GM19395 (cell line): ENCODE results near the gene VSIG8.

ENCODE experiments used
- ATAC-seq: cut with Tn5 transposase; IDR thresholded peaks from one replicate; pipeline ENCODE4 v1.9.1; 2021; ENCODE audit warnings: mild to moderate bottlenecking, moderate library complexity; ENCODE audit not compliant: unreplicated experiment

Gene VSIG8

DNA sequence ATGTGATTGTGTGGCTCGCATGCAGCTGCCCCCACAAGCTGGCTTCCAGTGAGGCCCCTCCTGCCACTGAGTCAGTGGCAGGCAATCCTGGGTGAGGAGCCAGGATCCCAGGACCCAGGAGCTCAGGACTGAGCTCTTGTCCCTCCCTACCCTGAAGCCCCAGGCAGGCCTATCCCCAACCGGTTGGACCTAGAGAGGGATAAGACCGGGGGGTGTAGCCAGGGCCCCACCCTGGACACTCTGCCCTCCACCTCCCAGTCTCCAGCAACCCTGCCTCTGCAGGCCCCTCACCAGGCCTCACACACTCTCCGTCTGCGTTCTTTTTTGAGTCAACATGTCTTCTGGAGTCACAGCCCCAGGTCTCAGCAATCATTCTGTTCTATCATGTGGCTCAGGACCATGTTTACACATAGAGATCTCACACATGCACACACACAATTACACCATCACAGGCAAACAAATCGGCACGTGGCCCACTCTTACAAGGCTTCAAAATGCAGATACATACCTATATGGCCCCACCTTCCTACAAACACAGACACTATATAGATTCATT, 2.6 kb downstream of the VSIG8 start:
- ATAC-seq: no peak

DNA sequence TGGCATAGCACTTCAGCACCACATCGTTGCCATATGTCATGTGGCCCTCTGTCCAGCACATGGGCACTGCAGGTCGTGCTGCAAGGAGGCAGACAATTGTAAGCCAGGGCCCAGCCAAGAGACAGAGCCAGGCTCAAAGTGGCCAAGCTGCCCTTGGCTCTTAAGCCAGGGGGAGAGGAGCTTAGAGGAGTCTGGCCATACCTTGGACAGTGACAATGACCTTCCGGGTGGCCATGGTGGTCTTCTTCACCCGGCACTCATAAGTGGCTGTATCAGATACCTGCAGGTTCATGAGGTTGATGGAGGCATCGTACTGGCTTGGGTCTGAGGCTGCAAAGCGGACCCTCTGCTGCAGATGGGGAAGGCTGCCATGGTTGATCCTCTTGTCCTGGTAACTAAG, 4.6 kb downstream of the VSIG8 start:
- ATAC-seq: no peak

DNA sequence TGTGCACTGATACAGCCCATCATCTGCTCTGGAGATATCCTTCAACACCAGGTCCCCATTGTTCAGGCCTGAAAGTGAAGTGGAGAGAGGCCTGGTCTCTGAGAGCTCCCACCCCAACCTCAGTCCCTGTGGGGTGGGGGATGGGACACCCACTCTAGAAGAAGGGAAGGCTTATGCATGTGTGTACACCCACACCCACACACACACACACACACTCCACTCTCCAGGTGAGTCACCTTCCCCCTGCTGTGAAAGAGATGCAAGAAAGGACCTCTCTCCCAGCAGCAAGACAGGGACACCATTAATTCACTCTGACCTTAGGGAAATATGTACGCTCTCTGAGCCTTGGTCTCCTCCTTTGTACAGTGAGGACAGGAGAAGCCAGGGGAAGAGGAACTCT, 5.9 kb downstream of the VSIG8 start:
- ATAC-seq: no peak

DNA sequence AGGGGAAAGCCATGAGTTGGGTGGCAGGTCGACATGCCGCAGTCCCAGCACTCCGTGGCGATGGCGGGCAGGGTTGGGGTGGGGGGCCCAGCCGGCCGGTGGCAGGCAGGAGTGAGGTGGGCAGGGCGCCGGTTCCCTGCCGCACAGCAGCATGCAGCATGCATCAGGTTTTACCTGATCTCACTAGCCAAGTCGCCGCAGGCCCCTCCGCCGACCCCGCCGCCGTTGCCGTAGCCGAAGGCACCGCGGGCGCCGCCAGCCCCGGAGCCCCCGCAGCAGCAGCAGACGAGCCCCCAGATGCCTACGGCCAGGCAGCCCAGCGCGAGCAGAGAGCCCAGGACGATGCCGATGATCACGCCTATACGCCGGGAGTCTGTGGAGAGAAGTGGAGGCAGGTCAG, 6.7 kb downstream of the VSIG8 start:
- no peak for ATAC-seq

DNA sequence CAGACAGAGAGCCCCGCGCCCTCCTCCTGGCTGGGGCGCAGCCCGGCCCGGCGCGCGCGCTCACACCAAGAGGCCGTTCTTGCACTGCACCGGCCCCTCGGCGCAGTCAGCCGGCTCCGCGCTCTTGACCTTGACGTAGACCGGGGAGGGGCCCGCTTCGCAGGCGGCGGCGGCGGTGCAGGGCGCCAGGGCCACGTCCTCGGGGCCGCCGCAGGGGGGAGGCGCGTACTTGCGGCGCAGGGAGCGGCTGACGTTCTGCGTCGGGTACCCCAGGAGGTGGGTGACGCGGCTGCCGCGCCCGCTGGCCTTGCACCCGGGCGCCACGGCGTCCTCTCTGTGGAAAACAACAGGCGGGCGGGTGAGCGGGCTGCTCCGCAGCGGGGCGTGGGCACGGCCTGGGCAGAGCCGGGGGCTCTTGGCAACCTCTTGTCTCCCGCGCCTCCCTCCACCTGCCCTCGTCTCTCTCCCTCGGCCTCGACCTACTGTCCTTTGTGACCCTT, 7.7 kb downstream of the VSIG8 start:
- peak; percentile 89 for ATAC-seq

DNA sequence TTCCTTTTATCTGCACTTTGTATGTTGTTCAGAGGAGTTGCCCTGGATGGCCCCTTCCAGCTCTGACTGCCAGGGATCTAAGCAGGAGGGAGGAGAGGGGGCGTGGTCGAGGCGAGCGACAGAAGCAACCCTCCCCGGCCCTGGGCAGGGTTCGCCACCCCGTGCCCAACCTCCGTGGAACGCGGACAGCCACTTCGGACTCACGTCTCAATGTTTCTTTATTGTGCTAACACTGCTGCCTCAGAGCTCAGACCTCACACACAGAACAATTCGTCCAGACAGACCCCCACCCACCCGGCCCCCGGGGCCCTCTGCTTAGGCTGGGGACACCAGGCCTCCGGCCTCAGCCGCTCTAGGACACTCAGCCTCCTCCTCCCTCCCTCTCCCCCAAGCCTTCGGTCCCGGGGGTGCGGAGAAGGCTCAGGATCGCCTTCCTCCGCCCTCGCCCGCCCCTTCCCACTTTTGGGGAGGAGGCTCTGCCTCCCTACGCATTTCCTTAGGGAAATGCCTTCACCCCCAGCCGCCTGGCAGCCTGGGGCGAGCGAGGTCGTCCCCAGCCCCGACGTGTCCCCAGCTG, 8.3 kb downstream of the VSIG8 start:
- no peak for ATAC-seq

DNA sequence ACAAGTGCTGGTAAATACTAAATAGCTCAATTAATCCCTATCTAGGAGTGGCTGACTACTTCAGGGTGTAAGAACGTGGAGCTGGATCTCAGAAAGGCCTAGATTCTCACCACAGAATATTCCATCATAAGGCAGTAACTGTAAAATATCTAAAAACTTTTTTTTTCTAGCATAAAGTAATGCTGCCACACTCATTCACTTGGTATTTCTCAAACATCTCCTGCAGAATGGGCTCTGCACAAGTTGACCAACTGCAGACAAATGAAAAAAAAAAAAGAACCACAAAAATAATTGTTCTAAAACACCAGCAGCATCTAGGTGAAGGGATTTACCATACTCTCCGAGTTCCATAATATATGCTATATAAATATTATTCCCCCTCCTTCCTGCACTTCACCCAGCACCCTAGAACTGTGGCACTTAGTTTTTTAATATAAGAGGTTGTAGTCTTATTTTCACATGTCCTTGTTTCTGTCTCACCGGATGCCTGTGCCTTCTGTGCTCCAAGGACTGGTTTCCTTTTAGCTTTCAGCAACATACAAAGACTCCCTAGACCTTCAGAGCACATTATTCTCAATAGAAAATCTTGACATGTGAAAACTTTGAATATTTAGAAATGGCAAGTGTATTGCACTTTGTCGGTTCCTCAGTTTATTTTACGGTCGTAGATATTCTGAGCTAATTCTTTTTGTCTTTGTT, 8.9 kb downstream of the VSIG8 start:
- no peak for ATAC-seq

DNA sequence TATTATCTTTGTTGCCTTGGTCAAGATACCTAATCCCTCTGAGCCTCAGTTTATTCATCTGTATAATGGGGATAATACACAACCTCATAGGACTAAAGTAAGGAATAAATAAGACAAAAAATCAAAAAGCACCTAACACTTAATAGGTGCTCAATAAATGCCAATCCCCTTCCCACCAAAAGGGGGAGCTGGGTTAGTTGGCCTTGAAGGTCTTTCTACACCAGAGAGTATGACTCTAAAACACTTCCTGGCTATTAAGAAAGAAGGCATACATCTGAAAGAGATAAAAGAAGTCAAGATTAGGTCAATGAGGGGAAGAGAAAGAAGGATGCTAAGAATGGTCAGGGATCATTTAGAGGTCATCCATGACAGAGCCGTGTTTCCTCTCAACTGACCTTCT, 11.1 kb downstream of the VSIG8 start:
- ATAC-seq: no peak

DNA sequence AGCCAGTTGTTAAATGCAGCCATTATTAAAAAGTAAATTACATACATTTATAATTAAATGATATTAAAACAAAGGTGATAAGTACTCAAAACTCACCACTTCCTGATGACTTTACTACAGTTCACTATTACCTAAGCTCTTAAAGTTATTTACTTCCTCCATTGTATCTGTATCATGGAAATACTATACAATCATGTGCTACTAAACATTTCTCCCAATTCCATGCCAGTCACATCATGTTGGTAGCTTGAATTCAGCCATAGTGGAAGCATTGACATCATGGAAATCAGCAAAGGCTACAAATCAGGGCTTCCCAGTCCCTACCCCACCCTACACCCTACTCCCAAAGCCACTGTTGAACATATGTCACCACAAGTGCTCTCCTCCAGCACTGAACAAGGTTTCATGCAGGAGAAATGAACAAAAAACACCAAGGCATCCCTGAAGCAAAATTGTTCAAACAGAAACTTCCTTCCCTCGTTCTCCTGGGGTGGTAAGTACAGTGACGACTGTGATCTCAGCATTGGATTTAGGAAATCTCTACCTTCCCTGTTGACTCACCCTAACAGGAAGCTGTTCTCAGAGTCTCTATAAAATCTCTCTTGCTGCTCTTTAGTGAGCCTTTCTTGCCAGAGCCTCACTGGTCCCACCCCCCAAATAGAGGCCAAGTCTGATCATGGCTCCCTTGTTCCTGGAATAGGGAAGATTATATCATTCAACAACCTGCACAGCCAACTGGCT, 12.7 kb downstream of the VSIG8 start:
- ATAC-seq: no peak

DNA sequence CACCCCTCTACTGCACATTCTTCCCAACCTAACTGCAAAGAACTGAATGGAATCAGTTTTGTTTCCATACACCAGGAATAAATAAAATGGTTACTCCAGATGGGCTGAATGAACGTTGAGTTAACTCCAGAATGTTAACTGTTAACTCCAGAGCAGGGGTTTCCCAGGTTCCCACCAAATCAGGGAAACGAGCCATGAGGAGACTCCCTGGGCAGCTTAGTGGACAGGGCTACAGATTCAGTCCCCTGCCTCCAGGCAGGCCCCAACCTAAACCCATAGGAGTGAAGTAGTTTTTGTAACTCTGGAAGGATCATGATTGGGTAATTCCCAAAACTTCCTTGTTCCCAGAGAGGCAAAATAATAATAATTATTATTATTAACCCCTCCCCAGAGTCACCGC, 14.1 kb downstream of the VSIG8 start:
- ATAC-seq: no peak

DNA sequence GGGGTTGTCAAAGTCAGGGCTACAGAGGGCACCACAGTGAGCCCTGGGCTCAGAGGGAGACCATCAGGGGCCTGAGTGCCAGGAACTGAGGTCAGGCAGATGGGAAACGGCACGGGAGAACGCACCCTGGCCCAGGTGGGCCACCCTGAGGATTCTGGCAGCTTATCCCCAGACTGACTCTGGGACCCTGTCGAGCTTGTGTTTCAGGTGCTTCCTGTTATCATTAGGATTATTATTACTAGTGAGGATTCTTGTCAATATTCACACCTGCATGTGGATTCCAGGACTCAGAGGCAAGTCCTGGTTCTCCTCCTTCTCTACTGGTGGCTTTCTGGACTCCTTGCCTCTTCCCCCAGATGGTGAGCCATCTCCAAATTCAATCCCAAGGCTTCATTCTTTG, 15.2 kb downstream of the VSIG8 start:
- no peak for ATAC-seq

DNA sequence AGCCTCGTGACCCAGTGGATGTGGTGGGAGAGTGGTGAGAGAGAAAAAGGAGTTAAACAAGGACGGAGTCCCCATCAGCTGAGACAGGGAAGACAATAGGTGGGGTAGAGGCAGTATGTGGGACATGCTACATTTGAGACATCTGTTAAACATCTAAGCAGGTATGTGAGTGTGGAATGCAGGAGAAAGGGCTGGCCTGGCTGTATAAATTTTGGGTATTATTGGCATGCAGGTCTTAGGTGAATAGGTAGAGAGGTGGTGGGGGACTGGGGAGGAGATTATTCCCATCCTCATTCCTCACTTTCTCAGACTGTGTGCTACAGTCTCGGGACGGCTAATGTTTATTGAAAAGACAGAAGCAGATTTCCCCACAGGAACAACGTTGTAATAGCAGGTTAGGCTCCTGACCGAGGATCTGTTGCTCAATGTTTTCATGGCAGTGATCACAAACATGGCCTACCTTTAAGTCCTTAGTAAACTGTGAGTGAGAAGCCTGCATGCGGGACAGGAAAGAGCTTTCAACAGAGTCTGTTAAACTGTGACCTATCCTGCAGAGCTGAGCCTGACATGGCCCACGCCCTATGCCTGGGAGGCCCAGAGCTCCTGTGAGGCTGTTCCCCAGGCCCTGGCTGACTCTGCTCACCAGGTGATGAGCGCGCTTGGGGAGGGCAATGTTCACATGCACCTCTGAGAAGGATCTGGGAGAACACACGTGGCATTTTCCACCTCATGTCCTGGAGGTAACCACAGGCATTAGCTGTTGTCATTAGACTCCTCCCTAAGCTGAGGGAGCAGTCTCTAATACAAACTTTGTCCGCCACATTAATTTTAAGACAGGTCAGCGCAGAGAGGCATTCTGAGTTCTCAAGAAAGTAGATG, 16.5 kb downstream of the VSIG8 start:
- ATAC-seq: no peak

DNA sequence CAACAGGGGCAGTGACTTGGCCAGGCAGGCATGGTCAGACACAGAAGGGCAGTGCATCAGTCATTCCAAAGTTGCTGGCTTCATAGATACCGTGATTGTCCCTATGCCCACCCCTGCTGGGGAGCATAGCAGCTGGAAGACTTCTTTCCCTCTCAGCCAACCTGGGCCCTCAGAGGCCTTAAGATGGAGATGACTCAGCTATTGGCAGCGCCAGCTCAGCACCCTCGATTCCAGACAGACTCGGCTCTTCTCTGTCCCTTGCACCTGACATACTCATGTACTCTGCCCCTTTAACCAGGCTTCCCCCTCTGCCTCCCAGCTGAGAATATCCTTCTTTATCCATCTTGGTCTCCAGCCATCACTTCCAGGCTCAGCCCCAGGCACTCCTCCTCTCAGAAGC, 19.0 kb downstream of the VSIG8 start:
- ATAC-seq: no peak

DNA sequence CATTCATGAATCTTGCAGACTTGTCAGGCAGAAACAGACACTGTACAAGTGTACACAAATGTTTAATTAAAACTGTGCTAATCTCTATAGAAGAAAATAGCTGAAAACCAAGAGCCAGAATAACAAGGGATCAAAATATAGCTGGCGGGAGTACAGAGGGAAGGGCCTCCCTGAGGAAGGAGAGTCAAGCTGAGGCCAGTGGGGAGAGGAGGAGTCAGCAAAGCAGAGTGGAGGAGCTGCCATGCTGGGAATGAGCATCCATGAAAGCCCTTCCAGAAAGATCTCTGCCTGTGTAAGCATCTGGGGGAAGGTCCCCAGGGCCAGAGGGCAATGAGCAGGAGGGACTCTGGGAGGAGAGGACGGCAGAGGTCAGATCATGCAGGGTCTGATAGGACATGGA, 20.7 kb downstream of the VSIG8 start:
- no peak for ATAC-seq

DNA sequence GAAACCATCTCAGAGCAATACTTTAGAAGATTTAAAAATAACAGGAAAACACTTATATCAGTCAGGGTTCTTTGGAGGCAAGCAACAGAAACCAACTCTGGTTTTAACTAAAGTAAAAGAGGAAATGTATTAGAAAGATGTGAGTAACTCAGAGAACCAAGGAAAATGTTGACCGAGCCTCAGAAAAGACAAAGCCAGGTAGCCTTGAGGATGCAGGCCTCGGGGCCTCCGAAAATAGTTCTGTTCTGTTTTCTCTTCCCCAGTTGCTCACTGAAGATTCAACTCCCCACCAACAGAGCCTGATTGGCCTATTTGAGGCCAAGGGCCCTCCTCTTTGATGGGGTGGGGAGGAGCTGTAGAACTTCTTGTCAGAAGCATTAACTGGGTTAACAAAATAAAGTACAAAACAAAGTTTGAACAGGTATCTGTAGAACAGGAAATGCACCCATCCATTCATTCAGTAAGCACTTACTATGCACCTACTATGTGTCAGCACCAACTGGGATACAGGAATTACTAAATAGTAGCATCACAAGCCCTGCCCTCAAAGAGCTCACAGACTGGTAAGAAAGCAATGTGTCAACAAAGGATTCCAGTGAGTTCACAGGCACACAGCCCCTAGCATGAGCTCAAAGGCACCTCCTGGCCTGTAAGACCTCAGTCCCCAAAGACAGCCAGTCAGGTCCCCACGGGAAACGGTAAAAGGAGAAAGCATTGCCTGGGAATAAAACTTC, 23.2 kb downstream of the VSIG8 start:
- peak; percentile 76 for ATAC-seq

DNA sequence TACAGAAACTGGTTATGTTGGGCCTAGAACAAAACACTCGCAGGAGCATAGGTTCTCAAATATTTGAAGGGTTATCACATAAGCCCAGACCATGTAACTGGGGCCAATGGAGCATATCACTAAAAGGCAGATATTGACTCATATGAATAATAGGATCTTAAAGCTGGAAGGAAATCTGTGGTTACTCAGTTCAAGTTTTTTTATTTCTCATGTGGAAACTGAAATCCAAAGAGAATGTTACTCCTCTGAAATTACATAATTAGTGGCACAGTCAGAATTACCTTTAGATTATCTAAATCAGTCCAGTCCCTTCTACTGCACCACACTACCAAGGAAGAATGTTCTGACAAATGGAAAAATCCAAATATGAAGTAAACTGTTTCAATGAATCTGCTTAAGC, 23.7 kb downstream of the VSIG8 start:
- ATAC-seq: peak; percentile 82

DNA sequence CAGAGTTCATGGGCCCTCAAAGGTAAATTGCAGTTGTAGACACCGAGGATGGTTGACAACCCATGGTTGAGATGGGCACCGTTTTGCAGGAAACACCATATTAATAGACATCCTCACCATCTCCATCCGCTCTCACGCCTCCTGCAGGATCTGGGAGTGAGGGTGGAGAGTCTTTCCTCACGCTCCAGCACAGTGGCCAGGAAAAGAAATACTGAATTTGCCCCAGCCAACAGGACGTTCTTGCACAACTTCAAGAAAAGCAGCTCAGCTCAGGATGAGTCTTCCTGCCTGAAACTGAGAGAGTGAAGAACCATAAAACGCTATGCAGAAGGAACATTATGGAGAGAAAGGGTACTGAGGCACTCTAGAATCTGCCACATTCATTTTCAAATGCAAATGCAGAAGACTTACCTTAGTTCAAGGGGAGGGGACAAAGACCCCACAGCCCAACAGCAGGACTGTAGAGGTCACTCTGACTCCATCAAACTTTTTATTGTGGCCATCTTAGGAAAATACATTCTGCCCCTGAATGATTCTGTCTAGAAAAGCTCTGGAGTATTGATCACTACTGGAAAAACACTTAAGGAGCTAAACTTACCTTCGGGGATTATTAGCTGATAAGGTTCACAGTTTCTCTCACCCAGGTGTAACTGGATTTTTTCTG, 26.5 kb downstream of the VSIG8 start:
- no peak for ATAC-seq

DNA sequence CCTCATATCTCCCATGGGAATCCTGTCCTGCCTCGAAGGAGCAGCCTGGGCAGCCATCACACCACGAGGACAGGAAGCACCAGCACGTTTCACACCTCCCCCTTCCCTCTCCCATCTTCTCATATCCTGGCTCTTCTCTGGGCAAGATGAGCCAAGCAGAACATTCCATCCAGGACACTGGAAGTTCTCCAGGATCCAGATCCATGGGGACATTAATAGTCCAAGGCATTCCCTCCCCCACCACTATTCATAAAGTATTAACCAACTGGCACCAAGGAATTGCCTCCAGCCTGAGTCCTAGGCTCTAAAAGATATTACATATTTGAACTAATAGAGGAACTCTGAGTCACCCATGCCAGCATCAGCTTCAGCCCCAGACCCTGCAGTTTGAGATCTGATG, 27.1 kb downstream of the VSIG8 start:
- ATAC-seq: no peak

DNA sequence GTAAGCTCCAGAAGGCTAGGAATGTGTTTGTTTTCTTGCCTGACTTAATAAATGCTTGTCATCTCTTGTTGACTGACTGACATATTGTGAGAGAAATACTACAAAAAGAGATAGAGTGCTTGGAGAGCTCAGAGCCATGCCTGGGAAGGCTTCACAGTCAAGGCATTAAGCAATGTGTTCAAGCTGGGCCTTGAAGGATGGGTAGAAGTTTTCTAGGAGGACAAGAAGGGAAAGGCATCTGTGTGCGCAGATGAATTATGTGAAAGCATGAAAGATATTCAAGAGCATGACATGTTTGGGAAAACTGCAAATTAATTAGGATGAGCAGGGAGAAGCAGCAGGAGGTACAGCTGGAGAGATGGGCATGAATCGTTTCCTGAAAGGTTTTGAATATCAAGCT, 30.1 kb downstream of the VSIG8 start:
- ATAC-seq: no peak
